AG20443 (cell line): ENCODE data around the gene DIO1.

ENCODE experiments used
- DNase-seq: peaks from one replicate; pipeline ENCODE4 v3.0.0; 2012; ENCODE audit warnings: low spot score, mixed read lengths

The DIO1 gene

DNA sequence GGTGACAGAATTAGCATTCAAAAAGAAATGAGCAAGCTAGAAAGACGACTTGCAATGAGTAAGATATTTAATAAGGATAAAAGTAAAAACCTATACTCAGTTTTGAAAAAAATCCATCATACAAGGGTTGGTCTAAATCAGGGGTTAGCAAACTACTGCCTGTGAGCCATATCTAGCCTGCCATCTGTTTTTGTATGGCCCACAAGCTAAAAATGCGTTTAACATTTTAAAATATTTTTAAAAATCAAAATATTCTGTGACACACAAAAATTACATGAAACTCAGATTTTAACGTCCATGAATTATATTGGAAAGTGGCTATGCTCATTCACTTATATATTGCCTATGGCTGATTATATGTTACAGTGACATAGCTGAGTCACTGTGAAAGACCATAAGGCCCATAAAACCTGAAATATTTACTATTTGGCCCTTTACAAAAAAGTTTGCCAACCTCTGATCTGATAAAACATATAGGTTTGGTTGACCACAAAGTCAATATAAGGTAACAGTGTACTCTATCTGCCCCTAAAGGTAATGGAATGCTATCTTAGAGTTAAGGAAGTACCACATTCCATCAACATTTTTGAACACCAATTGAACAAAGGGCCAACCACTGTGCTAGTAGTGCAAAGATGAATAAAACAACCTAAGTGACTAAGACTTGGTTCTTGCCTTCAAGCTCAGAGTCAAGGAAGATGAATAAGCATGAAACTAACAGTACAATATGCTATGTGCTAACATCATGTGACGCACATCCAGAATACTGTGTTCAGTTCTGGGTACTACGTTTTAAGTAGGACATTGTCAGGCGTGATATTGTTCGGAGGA lies 48.4 kb downstream of the DIO1 start:
- no peak for DNase-seq

GRCh38 chr1:53943090-53943489 lies 49.1 kb downstream of the DIO1 start:
- DNase-seq = no peak

DNA sequence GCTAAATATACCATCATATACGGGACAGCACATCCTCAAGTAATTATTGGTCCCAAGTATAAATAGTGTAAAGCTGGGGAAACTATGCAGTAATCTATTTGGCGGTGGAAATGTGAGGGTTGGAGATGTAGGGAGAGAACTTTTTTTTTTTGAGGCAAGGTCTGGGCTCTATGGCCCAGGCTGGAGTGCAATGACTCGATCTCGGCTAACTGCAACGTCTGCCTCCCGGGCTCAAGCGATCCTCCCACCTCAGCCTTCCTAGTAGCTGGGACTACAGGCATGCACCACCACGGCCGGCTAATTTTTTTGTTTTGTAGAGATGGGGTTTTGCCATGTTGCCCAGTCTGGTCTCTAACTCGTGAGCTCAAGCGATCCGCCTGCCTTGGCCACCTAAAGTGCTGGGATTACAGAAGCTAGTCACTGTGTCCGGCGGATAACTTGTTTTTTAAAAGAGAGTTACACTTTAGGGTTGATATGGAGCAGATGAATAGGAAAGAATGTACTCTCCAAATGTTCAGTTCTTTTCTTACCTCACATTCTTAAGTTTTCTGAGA lies 49.6 kb downstream of the DIO1 start:
- DNase-seq = no peak

DNA sequence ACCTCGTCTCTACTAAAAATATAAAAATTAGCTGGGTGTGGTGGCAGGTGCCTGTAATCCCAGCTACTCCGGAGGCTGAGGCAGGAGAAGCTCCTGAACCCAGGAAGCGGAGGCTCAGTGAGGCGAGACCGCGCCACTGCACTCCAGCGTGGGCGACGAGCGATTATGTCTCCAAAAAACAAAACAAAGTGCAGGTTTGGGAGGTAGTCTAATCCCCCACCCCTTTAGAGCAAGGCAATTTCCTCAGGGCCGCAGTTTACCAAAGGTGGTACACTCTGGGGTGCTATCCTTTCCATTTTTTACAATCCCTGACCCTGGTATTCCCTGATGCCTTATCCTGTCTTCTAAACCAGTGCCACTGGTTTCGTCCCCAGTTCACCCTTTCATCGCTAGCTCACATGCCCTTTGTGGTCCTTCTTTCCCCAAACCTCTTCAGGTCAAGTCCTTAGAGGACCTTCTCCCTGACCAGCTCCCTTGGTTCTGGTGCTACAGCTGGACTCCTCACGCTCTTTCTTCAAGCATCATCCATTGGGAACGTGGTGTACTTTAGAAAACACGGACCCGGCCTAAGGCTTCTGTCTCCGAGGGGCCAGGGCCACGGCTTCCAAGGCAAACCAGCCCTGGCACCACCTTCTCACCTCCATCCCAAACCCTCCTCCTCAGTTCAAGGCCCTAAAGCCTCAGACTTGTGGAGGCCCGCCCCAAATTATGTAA lies 50.6 kb downstream of the DIO1 start:
- DNase-seq = peak; percentile 26

GRCh38 chr1:53945183-53945432 lies 51.1 kb downstream of the DIO1 start:
- DNase-seq = no peak

GRCh38 chr1:53945433-53946251 lies 51.7 kb downstream of the DIO1 start, which contains the start of gene IFT25:
TSS of gene IFT25 (minus strand) at chr1:53945699. CDS start at chr1:53940082, 5,617 bp downstream.
- peak; percentile 97 for DNase-seq

DNA sequence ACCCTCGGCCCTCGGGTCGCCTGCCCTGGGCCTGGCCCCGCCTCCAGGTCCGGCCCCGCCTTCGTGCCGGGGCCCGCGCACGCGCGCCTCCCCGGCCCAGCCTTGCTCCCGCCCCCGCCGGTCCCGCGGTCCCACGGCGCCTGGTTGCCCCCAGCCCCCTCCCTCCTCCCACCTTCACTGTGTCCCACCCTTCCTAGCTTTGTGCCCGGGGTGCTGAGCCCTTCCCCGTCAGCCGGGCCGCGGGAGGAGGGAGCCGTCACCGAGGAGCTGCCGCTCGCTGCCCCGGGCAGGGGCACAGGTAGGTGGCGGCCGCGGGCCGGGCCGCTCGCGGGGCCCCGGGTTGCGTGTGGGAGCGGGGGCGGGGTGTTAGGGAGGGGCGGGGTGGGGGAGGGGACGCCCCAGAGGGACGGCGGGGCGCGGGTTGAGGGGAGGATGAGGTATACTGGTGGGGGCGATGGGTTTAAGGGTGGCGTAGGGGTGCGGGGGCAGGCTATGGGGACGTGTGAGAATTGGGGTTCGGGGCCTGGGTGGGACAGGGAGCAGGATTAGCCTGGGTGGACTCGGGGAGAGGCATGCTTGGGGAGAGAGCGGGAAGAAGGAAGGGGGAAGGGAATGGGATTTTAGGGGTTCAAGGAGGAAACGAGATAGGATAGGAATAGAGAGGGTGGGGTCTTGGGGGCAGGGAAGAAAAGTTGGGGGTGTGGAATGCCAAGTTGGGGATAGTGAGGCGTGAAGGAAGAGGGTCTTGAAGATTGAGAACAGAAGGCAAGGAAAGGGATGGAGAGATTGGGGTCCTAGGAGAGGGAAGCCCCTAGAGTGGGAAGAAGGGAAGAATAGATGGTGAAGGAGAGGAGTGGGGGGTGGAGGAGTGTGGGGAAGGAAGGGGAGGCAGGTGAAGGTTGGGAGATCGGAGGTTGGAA lies 52.5 kb downstream of the DIO1 start, which contains the start of gene LRRC42:
Gene LRRC42 (plus strand): TSS at position 99 of the 920 bp plus-strand sequence. CDS start 5,650 bp downstream, outside the sequence.
- peak; percentile 100 for DNase-seq

- DNase-seq = no peak
Observed at GRCh38 chr1:53947172-53947907, 53.4 kb downstream of the DIO1 start.

DNA sequence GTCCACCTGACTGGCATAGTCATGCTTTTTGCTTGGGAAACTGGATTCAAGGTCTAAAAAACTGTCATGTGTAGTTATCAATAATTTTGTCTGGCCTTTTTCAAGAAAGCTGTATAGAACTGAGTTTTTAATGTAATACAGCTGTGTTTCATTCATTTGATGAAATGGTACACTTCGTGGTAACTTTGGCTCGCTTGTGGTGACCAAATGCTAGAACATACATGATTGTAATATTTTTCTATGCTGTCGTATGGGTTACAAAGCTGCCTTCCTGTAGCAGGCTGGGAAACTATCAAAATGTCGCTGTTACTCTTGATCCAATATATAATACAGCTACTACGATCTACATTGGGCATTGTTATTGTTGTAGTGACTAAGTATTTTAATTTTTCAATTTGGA lies 54.3 kb downstream of the DIO1 start:
- no peak for DNase-seq

DNA sequence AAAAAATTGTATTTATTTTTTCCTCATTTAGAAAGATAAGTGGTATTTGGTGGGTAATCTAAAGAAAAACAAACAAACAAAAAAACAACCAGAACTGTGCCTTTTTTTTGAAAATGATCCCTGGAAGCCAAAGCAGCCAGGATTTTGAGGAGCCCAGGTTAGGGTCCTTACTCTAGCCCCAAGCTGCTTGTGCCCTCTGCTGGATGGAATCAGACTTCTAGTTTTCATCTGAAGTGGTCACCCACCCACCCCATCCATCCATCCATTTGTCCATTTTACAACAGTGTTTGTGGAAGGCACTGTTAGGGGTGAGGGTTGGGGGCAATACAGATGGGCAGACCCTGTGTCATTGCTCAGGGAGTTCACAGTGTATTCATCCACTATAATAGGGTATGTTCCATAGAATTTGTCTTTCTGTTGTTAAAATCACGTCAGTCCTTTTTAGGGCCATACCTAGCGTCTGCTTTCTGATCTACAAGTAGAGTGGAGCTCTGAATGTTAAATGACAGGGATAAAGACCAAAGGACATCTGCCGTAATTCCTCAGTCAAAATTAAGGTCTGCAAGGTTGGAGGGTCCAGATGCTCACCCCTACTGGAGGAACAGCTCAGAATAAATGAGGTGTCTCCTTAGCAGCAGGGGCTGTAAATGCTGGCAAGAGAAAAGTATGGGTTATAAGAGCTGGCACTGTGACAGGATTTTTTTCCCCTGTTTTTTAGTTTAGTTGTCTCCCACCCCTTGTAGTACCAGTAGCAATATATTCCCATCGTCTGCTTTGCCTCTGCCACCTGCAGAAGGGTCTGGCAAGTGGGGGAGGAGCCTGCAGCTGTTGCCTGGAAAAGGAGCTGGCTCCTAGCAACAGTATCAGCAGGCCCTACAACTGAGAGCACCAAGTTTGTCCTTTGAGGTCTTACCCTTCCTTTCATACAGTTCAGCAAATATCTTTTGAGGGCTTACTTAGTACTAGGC lies 55.3 kb downstream of the DIO1 start:
- DNase-seq = peak; percentile 28

DNA sequence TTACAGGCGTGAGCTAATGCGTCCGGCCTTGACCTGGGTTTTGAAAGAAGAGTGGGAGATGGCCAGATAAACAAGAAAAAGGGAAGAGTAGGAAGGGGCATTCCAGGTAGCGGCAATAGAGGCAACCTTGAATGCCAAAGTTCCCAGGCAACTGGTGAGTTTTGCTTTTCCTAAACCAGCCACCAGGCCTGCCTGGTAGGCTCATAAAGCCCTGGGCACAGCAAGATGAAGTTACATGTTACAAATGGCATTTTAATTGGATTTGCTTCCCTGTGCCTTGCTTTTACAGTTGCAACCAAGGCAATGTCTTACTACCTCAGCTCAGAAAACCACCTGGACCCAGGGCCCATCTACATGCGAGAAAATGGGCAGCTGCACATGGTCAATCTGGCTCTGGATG lies 57.7 kb downstream of the DIO1 start:
- no peak for DNase-seq

DNA sequence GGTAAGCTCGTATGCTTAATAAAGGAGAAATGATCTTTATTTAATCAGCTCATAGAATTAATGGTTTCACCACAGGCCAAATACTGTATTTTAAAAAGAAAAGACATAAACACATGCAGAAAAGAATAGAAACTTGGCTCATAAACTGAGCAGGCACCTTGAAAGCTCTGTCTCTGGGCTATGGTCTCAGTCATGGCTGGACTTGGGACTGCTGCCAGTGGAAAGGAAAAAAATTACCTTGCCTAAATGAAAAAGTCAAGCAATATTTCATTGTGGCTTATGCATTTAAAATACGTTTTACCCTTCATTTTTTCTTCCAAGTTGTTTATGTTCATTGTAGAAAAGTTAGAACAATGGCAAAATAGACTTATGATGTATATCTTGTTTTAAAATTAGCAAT lies 60.1 kb downstream of the DIO1 start:
- no peak for DNase-seq

DNA sequence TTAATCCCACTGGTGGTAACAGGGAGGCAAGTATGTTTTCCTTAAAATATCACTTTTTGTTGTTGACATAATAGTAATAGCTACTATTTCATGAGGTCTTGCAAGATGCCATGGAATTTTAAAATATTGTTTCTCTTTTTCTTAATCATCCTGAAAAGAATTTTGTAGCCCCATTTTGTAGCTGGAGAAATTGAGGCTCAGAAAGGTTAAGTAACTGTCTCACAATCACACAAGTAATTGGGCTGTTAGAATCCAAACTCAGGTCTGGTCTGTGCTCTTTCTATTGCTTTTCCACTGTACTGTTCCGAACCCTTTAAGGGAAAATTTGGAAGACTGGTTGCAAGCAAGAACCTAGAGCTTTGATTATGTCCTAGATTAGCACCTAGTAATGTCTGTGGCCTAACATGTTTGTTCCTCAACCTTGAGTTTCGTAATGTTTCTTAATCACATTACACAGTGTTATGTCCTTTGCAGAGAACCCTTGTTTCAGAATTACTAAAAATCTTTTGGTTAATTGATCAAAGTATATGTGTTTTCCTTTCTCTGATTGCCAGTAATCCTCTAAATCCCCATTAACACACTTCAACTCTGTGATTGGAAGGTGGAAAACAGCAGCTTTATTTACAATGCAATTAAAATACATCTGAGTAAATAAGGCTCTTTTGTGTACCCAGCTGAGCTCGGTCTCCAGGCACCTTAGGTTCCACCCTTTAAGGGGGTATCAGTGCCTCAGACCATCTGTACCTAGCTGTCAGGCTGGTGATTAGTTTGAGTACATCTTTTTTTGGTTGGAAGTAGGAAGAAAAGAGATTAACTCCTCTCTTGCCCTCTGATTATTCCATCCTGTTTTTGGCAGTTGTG lies 62.6 kb downstream of the DIO1 start:
- DNase-seq = no peak

DNA sequence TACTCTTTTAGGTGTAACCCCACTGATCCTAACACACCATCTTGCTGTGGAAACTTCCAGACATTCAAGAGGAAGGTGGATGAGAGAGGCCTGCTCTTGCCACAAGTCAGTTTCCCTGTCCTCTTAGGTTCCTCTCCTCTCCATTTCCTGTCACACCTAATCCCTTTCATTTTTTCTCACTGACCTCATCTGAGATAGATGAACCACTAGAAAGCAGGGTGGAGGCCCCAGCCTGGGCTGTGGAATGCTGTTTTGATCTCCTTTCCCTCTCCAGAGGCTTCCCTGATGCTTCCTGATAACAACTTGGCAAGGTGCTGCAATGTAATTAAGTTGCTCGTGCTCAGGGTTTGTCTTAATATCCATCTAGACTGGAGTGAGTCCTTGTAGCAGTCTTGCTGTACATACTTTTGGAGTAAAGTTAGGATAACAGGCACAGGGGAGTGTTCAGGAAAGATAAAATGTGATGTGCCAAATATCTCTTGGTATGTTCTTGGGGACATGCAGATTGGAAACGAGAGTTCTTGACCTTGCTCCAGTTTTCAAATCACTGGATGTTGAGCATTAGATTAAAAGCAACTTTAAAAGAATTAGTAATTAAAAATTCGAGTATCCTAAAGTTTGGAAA lies 63.3 kb downstream of the DIO1 start:
- DNase-seq = peak; percentile 64

DNA sequence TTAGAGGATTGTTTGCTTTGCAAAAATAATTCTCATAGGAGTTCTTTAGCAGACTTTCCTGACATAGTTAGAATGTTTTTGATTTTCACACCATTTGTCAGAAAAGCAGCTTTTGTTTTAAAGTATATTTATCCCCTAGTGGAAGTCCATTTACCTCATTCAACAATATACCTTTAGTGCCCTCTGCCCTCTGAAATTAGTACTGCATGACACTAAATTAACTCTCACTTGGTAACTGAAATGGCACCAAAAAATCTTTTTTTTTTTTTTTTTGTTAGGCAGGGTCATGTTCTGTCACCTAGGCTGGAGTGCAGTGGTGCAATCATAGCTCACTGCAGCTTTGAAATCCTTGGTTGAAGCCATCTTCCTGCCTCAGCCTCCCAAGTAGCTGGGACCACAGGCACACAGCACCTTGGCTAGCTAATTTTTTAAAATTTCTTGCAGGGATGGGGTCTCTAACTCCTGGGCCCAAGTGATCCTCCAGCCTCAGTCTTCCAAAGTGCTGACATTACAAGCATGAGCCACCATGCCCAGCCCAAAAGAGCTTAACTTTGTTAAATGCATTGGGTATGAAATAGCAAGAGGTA lies 65.8 kb downstream of the DIO1 start:
- DNase-seq = no peak
